GM19372 (cell line): ENCODE measurements around the gene ORM1.
A peak's percentile ranks its signal among the peaks of the same experiment; 100 is the strongest.

Experiments used
- ATAC-seq: cut with Tn5 transposase; IDR thresholded peaks from one replicate; pipeline ENCODE4 v1.9.1; 2021; ENCODE audit warnings: mild to moderate bottlenecking, low read depth, moderate library complexity; ENCODE audit not compliant: unreplicated experiment

ORM1 gene

DNA sequence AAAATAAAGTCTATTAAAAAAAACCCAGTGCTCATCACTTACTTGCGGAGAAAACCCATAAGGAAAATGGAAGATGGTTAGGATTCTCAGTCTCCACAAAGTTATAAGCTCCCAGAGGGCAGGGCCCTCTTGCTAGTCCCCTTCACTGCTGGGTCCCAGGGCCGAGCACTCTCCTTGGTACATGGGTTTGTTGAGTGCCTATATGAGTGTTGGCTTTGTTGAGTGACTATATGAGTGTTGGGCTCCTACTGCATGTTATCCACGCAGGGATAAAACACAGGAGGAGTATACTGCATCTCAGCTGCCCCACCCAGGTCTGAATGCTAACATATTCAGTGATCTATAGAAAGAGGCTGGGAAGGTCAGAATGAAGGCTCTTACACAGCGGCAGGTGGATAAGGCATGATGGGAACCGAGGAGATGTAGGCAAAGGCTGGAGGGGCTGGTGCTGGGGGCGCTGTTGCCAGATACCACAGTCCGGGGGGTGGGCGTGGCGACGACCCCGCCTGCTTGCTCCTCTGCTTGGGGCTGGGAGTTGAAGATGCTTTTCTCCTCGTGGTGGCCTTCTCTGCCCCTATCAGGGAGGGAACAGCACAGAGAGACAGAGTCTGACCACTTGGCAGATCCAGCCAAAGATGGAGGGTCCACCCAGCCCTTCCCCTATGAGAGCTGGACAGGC is 18.4 kb downstream of the ORM1 start:
- ATAC-seq, result no peak

DNA sequence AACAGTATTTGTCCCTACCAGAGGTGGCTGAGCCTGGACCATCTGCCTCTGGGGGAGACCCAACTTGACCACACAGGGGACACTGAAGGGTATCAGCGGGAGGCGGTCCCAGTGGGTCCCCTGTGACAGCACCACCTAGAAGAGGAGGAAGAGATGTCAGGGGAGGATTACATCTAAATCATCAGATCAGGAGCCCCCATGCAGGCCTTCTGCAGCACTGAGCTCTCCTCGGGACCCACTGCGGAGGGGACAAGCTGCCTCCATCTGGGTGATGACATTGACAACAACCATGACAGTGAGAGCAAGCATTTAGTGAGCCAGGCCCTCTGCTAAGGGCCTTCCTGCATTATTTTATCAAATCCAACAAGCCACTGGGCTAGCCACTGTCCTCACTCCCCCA is 19.1 kb downstream of the ORM1 start:
- no peak for ATAC-seq

DNA sequence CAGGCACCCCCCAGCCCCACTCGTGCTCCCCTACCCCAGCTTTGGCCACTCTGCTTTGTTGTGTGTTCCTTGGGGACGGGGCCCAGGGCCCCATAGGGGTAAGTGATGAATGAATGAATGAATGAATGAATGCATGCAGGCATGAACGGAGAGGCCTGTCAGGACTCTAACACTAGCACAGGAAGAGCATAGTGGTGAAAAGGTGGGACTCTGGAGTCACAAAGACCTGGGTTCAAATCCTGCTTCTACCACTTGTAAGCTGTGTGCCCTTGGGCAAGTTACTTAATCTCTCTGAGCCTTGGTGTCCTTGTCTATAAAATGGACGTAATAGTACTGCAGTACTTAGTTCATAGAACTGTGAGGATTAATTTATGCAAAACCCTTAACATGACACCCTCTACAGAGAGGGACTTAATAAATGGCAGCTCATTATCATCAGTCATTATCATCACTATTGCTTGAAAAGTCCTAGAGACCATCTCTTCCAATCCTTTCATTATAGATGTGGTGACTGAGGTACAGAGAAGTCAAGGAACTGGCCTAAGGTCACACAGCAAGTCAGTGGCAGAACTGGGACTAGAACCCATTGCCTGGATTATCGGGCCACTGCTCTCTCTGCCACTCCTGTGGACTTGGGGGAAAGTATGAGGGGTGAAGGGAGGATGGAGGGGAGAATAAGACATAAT is 20.0 kb downstream of the ORM1 start:
- no peak for ATAC-seq

DNA sequence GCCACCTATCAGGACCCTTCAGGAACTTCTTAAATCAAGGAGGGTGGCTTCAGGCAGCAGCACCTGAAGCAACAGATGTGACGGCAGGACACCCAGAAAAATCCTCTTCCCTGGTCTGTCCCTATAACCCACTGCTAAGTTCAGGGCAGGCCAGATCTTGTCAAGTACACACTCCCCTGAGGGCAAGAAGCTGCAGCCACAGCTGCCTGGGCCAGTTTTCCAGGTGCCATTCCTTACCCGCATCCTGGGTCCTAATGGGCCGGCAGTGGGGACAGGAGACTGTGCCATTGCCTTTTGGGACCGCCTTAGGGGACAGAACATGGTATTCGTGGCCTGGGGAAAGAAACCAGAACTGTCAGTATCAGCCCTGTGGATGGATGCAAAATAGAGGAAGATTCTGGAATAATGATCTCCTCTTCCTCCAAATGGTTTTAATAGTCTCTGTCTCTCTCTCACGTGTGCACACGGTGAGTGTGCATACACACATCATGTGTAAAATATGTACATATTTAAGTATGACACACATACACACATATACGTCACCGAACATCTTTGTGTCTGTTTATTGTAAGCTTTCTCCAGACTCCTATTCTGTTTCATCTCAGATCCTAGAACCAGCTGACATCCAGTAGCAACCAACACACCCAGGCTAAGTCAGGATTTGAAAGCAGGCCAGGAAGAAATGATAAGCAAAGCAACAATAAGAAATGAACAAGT is 20.7 kb downstream of the ORM1 start:
- ATAC-seq, result no peak

DNA sequence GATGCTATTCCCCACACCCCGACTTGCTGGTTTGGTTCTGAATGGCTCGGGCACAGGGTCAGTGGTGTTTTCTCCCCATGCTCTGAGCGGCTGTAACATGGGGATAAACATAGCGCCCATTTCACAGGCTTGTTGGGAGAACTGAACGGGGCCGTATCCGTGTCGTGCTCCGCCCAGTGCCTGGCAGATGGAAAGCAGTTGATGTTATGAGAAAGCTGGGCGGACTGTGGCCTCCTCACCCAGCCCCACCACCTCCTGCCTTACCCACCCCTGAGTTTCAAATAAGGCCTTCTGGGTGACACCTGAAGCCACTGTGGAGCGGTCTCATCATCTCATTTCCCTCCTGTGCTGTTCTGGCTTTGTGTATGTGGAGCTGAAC is 21.3 kb downstream of the ORM1 start:
- no peak for ATAC-seq

DNA sequence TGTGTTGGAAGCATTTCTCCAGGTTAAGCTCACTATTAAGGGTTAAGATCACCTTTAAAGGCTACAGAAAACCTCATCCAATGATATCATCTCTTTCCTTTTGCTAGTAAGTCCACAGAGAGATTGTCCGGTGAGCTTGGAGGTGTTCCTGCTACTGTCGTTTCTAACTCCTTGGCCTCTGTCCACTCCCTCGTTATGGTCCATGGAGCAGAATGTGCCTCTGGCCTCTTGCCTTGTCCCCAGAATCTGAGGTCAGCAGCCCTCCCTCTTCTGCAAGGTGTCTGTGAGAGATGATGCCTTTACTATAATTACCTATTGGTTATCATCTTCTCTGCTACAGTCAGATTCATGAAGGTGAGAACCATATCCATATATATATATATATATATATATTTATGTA is 21.8 kb downstream of the ORM1 start:
- no peak for ATAC-seq

DNA sequence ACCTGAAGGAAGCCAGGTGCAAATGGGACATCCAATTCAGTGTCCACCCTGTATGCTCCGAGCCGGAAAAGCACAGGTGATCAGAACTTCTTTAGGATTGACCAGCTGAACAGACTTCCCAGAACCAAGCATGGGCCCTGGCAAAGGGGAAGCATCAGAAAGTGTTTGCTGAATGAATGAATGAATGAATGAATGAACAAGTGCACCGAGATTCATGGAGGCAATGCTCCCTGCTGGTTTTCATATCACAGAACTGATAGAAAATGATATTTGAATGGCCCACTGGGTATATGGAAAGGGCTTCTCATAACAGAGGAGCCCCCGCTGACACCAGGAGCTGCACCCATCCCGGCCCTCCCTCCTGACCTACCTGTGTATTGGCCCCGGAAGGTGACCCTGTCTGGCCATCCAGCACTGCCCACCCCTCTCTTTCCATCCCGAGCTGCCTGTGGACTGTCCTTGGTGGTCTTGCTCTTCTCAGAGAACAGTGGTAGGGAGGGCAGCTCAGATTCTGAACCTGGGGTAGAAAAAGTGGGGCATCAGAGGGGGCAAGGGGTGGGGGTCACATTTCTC is 22.7 kb downstream of the ORM1 start:
- ATAC-seq, result no peak

DNA sequence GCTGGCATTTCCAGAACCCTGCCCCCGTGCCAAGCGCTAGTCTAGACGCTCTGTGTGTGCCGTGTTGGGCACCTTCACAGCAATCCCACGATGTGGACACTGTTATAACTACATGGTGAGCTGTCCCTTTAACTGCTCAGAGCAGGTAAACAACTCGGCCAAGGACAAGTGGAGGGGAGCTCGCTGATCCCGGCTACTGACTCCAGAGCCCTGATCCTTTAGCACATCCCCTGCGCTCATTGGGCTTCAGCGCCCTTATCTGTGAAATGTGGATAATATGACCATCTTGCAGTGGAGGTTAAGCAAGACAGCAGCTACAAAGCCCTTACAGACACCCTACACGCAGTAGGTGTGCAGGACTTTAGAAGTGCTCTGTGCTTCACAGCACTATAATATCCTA is 23.2 kb downstream of the ORM1 start:
- ATAC-seq, result no peak

DNA sequence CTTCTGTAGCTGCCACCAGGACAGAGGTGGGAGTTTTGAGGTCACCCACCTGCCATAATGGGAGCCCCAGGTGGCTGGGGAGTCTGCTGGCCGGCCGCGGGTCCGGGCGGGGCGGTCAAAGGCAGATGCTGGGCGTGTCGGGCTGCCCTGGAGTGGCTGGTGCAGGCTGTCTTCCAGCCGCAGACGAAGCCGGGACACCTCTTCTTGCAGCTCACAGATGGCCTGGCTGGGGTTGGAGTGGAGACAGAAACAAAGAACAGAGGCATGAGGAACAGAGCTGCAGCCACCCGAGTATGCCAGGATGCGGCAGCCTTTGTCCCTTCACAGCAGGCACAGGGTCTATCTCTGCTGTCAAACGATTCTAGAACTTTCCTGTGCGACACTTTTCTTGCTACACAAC is 24.8 kb downstream of the ORM1 start:
- no peak for ATAC-seq

DNA sequence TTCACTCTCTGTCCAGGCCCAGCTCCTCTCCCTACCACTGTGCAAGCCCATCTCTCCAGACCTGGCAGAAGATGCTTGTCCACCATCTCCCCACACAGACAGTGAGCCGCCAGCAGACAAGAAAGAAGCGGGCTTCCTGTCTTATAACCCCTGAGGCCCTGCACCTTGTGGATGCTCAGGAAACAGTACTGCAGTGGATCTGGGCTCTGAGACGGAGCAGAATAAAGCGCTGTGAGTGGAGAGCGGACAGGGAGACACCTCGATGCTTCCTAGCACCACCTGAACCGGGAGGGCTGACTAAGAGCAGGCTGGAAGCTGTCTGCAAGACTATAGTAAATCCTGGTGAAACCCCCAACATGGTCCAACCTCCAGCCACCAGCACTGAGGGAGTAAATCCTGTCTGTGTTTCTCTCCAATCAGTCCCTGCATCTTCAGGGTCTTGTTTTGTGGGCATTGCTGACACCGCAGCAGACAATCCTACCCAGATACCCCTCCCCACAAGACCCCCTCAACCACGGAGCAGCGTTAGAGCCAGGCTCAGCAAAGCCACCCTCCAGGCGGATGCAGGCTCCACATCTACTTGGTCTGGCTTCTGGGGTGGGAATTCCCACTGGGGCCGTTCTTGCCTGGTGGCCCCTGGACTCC is 25.5 kb downstream of the ORM1 start:
- no peak for ATAC-seq

DNA sequence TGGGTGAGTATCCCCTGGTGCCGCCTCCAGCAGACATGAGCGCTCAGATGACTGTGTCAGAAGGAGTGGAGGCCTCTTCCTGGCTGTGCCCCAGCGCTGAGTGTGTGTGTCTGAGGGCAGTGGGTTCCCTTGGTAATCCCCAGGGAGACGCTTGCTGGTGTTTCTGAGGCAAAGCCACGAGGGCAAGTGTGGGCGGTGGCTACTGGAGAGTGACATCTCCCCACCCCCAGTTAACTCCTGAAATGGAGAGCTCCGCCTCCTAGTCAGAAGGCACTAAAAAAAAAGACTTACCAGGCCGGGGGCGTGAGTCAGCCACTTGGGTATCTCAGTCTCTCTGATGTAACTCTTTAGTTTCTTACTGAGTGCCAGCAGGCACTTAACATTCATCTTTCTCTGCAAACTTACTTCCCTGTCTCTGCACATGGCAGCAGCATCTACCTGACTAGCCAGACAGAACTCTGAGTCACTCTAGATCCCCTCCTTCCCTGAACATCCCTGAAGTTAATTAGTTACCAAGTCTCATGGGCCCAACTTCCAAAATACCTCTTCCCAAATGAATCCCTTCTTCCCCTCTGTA is 26.1 kb downstream of the ORM1 start:
- ATAC-seq, result peak; percentile 82

DNA sequence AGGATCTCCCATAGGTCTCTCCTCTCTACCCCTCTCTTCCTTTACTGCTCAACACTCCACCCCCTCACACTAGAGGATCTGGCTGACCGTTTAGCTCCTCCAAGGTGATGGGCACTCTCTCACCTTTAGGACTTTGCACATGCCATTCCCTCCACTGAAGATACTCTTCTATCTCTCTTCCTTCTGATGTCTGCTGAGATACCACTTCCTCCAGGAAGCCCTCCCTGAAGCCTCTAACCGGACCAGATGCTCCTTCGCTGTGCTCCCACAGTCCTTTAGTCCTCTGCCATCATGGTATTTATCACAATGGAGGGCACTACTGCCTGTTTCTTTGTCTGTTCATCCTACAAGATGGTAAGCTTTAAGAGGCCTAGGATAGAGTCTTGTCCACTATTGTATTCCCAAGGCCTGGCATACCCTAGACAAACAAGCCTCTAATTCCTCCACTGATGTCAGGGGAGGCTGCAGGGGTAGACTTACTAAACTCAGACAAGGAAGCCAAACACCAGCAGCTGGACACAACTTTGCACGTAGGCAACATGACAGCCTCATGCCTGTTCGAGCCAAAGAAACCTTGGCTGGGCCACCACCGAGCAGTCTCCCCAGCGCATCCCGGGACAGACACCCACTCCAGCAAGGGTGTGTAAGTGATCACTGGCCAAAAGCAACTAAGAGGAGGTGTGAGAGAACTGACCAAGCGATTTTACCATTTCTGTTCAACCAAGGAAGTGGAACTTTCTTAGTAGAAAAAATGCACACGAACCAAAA is 27.0 kb downstream of the ORM1 start:
- no peak for ATAC-seq

DNA sequence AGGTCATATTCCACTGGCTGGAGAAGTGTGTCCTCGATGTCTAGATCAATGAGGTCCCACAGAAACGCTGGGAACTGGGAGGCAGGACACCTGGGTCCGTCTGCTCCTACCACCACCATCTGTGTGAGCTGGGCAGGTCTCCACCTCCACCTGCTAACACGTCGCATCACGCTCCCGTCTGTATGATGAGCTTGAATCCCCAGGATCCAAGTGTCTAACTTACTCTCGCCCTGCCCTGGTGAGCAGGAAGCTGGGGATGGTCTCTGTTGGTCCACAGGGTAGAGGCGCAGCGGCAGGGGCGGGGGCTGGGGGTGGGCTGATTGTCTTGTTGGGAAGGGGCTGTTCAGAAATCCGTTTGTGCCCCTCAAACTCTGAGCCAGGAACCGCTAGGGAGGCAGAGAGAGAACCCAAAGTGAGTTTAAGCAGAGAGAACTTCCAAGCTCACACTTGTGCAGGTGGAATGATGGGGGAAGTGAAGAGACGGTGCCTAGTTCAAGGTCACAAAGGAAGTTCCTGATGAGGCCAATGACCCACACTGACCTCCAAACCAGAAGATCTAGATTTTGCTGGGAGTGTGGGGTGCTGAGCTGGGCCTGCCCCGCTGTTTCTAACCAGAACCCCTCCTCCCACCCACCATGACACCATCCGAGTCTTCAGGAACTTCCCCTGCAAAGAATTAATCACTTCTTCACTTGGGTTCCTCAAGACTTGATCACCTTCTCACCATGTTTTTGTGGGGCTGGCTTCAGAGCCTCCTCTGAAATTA is 27.9 kb downstream of the ORM1 start:
- no peak for ATAC-seq

DNA sequence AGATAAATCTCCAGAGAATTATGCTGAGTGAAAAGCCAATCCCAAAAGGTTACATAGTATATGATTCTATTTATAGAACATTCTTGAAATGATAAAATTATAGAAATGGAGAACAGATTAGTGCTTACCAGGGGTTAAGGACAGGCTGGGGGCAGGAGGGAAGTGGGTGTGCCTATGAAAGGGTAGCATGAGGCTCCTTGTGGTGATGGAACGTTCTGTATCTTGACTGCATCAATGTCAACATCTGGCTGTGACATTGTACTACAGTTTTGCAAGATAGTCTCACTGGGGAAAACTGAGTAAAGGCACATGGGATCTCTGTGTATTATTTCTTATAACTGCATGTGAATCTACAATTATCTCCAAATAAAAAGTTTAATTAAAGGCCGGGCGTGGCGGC is 29.0 kb downstream of the ORM1 start:
- ATAC-seq, result no peak

DNA sequence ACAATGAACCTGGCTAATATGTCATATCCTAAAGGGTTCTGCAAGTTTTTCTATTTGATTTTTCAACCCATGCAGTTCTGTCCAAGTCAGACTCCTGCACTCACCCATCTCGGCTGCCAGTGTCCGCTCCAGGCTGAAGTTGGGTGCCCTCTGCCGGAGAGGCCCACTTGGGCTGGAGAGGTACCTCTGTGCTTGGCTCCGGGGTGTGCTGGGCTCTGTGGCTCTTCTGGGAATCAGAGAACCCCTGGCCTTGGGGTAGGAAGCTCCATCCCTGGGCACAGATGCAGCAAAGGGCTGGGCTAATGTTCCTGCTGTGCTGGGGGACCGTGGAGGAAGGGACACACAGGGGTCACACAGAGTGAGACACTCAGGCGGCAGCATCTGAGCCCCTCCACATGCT is 32.9 kb downstream of the ORM1 start:
- ATAC-seq, result no peak

DNA sequence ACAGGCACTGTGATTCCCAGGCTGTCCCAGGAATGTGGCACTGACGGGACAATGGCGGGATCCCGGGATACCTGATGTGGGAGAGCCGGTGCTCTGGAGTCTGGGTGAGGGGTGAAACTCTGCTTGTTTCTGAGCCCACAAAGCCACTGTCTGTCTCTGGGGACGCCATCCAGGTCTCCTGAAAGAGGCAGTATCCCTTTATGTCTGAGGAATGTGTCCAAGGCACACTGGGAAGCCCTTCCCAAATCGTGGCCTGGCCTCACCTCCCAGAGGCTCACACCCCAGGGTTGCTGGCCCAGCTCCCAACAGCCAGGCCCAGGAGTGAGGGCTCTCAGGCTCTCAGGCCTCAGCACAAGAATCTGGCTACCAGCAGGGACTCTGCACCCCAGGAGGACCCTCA is 33.9 kb downstream of the ORM1 start:
- ATAC-seq, result no peak

DNA sequence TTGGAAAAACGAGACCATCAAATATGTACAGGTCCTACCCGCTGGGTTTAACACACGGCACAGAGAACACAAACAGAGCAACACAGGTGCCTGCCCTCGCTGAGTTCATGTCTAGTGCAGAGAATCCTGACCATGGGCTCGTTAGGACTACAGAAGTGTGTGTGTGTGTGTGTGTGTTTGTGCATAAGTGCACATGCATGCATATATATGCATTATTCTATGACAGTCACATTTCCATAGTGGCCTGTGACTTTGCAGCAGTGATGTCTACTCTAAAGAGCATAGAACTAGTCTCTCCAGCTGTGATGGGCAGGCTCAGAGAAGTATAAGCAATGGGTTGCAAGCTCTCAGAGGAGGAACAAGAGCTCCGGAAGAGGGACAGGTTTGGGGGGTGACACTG is 34.5 kb downstream of the ORM1 start:
- ATAC-seq, result no peak

DNA sequence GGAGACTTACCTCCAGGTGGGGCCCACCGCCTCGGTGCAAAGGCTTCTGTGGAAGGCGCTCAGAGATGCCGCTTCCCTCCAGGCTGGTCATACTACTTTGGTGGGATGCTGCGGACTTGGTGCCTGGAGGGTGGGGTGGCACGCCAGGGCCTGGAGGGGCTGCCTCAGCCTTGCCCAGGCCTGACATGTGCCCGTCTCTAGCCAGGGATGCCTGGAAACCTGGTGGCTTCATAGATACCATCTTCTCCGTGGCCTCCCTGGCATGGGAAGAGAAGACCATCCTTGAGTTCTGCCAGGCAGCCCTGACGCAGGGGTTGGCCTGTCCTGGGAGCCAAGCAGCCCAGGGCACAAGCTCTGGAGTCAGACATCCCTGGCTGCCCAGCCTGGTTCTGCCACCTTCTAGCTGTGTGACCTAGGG is 35.0 kb downstream of the ORM1 start:
- no peak for ATAC-seq

DNA sequence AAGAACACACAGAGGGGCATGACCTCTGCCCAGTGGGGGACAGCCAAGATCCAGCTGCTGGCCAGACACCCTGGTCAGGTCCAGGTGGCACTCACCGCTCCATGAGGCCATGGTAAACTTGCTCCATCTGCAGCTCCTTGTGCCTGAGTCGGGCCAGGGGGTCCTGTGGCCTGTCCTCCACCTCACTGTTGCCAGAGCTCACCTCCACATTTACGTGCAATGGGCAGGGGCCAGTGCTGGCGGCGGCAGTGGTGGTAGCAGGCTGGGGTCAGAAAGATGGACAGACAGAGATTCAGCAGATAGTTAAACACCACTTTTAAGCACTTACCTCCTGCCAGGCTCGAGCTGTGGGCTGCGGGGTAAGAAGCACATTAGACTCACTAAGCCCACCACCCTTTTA is 36.9 kb downstream of the ORM1 start:
- no peak for ATAC-seq
